ENCODE data around the gene UNCX.

DNA sequence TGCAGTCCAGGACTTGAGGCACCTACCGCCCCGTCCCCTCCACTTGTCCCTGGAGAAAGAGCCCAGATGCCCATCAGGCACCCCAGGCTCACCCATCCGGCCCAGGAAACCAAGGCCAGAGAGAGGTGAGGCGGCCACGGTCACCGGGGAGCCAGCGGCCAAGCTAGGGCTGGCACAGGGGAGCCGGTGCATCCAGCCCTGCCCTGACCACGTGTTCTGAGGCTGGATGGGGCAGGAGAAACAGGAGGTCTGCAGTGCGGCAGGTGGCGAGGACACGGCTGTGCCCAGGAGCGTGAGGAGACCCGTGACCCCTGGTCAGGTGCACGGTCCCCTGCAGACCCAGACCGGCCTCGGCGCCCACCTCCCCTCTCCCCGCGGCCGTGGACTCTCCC lies 27.6 kb downstream of the UNCX start:
- TF ChIP-seq GABPA (IDR thresholded peaks at IDR 0.05; ENCODE audit: borderline replicate concordance, insufficient read depth, low read length): no peak
- no peak for TF ChIP-seq HDAC2 (IDR thresholded peaks at IDR 0.05; ENCODE audit: borderline replicate concordance in 1 of 2, low read depth in 2 of 2, low read length in 2 of 2)
- TF ChIP-seq, protein P1, sequence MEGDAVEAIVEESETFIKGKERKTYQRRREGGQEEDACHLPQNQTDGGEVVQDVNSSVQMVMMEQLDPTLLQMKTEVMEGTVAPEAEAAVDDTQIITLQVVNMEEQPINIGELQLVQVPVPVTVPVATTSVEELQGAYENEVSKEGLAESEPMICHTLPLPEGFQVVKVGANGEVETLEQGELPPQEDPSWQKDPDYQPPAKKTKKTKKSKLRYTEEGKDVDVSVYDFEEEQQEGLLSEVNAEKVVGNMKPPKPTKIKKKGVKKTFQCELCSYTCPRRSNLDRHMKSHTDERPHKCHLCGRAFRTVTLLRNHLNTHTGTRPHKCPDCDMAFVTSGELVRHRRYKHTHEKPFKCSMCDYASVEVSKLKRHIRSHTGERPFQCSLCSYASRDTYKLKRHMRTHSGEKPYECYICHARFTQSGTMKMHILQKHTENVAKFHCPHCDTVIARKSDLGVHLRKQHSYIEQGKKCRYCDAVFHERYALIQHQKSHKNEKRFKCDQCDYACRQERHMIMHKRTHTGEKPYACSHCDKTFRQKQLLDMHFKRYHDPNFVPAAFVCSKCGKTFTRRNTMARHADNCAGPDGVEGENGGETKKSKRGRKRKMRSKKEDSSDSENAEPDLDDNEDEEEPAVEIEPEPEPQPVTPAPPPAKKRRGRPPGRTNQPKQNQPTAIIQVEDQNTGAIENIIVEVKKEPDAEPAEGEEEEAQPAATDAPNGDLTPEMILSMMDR (IDR thresholded peaks at IDR 0.05; ENCODE audit: control extremely low read depth in 1 of 3, insufficient read depth in 1 of 3, low read depth in 1 of 3, low read length in 3 of 3): no peak
